Stimulated activated CD8-positive, alpha-beta memory T cell treated with anti-CD3 and anti-CD28 coated beads, Interleukin-15, amount 100 ng/mL, for 24 hours (primary cell): ENCODE measurements around the gene C1orf52.
A peak's percentile ranks its signal among the peaks of the same experiment; 100 is the strongest.

Experiments used
- DNase-seq: peaks from one replicate; pipeline ENCODE4 v3.0.0-alpha.2; 2020; ENCODE audit warnings: low read depth

The C1orf52 gene

DNA sequence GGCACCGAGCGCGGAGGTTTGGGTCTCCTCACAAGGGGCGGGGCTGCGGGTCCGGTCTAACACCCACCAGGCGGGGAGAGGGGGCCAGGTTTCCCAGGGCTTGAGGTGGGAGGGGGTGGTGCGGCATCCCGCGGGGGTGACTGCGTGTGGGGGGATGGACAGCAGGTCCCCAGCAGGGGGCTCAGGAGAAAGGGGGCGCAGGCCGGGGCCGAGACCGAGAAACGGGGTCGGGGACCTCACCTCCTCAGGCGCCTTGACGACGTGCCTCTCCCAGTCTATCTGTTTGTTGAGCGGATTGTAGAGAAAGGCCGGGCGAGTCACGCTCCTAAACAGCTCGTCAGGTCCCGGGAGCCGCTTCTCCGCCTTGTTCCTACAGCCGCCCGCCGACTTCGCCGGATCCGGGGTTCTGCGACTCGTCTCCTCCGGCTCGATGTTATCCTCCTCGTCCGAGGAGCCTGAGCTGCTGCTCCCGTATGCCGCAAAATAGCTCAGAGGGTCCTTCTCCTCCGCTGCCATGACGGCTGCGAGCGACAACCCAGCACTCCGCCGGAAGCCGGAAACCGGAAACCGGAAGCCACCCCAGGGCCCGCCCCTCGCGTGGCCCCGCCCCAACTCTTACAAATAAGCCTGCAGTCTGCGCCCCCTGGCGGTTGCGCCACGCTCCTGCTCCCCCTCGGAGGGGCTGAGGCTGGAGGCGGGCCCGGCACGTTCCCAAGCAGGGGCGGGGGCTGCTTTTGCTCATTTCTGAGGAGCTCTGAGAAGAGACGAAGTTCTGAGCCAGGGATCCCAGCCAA is at the start of gene C1orf52:
TSS of gene C1orf52 (minus strand) at position 545 of the 794 bp plus-strand sequence. CDS start at position 516, 29 bp downstream.
- DNase-seq: peak; percentile 99

DNA sequence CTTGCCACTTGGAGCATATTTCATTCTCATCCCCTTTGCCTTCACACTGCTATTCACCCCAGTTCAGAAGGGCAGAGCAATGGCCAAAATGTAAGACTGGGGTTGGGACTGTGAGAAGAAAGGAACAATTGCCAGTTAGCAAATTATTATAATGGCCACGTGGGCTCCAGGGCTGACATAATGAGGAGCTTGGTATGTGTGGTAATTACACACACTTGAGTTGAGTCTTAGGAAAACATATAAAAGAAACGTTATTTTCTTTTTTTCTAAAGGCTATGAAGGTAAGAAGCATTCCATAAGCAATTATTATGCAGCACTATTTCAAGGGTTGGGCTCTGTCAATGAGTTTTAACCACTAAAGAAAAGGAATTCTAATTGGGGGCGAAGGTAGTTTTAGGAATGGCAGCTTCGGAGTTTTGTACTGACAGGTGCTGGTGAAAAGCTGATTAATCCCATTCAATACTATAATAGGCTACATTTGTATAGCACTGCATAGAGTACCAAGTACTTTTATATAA is 49.4 kb upstream of the C1orf52 start:
- no peak for DNase-seq

DNA sequence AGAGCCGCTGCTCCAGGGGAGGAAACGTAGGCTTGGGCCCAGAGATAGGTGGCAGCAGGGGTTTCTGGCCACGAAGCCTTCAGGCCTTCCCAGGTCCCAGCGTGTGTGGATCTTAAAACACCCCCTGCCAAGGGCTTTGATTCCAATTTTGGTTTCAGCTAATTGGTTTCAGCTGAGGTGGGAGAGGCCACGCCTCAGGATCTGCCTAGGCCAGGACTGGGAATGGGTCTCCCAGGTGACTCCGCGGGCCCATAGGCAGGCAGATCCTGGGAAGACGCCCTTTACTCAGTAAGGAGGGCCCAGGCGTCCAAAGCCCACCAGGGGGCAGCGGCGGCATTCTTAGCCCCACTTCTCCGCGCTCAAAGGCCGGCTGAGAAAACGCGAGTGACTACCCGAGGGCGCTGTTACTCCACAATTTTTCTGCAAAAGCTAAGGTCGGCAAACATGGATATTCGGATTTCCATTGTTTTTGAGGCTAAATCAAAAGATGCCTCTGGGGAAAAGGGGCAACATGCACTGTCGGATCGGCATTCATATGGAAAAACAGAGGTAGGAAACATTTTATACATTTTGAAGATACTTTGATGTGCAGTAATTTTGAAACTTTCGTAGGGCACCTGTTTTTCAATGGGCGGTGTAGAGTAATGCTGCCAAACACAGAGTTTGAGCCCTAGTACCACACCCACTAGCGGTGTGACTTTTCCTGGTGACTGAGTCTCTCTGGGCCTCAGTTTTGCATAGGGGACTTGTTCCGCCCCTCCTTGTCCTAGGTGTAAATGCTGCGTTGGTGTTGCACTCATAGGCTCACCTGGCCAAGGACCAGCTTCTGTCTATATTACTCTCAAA is 48.7 kb upstream of the C1orf52 start:
- DNase-seq: peak; percentile 29

DNA sequence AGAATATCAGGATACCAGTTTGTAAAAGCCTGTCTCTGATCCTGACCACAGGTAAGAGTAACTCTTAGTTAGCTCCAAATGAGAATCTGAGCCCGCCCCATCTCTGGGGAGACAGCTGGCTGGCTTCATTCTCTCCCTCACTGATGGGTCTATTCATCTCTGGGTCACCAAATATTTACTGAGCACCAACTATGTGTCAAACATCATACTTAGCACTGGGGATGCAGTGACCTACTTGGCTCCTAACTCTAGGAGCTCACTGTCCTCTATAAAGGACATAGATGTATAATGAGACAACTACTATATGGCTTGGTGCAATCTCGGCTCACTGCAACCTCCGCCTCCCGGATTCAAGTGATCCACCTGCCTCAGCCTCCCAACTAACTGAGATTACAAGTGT is 46.8 kb upstream of the C1orf52 start:
- no peak for DNase-seq

DNA sequence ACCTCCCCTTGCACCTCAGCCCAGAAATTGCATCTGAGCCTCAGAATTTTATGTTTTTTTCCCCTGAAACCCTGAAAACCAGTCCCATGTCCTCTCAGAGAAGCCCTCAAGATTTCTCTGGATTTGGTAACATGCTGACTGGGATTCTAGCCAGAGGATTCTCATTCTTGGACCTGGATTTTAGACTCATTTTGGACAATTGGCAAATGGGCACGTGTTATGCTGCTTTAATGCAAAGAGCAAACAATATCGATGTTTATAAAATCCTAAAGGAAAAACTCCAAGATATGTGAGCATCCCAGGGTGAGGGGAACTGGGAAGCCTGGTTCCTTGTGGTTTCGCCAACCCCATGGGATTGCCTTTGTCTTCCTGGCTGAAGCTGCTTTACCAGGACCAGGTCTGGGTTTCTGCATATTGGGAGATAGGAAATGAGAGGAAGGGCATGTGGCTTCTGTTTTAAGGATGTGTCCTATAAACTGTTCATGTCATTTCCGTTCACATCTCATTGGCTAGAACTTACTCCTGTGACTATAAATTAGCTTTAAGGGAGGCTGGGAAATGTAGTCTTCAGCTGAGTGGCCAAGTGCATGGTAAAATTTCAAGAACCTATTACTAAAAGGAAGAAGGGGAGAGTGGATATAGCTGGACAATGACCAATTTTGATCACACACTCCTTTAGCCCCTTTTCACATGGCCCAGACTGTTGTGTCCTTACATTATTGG is 44.1 kb upstream of the C1orf52 start:
- no peak for DNase-seq

DNA sequence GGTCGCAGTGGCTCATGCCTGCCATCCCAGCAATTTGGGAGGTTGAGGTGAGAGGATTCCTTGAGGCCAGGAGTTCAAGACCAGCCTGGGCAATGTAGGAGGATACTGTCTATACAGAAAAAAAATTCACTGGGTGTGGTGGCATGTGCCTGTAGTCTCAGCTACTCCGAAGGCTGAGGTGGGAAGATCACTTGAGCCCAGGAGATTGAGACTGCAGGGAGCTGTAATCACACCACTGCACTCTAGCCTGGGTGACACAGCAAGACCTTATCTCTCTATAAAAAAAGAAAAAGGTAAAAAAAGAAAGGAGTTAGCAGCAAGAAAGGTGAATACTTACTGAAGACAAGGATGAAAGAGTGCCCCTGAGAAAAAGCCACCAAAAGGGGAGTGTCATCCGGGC is 40.7 kb upstream of the C1orf52 start:
- DNase-seq: no peak

DNA sequence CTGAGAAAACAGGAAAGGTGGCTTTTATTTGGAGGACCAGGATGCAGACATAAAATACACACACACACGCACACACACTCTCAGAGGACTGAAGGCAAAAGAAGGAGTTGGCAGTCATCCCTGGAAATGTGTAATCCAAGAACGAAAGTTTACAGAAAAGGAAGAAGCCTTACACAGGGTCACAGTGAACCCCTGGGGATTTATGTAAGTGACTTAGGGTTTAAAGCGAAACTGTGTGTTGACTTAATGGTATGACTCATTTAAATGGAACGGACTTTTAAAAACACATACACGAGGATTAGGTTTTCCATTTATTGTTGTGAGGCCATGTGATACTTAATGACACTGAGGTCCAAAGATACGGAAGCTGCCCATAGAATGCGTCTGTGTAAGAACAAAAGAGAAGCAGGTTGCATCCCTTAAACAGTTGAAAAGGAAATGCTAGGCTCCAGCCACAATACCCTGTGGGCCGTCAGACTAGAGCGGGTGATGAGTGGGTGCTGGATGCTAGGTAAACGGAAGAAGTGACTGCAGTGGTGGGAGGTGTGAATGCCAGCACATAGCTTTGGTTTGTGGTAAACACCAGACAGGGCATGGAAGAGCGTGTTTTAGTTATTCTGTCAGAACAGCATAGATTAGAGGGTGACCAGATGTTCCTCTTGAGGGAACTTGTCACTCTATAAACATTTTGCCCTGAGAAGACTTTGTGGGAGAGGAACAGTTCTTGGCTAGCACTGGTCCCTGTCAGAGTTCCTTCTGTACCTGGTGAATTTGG is 38.6 kb upstream of the C1orf52 start:
- DNase-seq: peak; percentile 28

DNA sequence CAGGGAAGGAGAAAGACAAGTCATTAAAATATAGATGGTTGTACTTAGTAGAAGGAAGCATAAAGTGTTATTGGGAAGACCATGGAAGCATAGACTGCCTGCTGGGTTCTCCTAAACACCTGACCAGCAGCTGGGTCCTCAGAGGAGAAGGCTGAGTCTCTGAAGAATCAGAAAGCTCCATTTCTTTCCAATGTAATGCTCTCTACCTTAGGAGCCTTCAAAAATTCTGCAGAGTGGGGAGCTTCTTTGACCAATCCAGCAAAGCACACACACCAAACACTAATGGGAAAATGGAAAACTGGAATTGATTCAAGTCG is 38.0 kb upstream of the C1orf52 start:
- no peak for DNase-seq

DNA sequence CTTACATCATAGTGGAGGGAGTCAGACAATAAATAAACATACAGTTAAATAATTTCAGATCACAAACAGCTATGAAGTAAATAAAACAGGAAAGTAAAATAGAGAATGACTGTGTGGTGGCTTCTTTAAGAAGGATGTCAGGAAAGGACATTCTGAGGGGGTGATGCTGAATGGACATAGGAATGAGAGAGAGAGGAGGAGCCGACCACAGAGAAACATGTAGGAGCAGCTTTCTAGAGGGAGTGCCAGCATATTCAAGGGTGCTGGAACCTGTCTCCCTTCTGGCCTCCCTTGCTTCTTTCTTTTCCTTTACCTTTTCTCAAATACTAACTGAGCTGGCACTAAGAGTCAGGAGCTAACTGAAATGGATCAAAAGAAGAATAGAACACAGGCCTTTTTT is 37.5 kb upstream of the C1orf52 start:
- no peak for DNase-seq

DNA sequence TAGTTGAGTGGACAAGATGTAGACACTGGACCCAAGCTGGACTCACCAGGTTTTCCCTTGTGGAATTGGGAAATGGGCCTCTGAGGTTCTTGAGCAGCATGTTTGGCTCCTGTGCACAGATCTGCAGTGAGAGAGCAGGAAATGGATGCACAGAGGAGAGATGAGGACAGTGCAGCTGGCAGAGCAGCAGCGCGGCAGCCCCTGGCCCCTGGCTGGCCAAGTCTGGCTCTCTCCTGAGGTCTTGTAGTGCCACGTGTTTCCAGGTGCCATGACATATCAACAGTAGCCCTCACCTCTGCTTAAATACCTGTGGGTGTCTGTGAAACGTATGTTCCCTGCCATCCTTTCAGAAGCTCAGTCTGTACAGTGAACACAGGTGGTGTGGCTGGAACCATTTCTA is 36.2 kb upstream of the C1orf52 start:
- DNase-seq: no peak

DNA sequence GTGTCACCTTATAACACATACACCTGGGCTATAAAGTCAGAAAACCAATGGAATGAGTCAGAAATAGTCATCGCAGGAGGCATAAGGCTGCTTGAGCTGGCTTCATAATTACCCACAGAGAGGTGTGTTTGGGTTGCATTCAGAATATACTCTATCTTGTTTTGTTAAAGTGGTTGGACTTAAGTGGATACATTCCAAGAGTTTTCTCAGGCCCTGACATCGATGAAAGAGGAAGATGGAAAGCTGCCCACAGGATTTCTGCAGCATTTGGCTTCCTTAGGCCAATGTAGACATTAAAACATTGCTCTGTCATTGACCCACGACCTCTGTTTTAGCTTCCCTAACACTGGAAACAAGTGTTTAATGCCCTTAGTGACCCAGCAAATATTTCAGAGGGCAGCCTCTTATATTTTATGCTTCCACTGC is 35.6 kb upstream of the C1orf52 start:
- no peak for DNase-seq

DNA sequence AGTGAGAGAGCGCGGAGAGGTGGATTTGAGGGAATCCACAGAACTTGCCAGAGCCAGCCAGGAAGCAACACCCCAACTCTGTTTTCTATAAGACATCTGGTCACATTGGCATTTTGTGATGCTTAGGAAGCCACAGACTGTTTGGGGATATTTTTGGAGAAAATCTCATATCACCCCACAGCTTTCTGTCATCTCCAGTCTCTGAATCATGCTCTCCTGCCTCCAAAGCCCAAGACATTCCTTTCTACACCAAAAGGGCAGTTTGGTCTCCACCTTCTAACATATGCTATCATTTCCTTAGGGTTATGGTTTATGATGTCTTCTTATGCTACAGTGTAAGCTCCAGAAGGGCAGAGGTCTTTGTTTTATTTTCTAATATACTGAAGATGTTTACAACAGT is 31.4 kb upstream of the C1orf52 start:
- DNase-seq: no peak

DNA sequence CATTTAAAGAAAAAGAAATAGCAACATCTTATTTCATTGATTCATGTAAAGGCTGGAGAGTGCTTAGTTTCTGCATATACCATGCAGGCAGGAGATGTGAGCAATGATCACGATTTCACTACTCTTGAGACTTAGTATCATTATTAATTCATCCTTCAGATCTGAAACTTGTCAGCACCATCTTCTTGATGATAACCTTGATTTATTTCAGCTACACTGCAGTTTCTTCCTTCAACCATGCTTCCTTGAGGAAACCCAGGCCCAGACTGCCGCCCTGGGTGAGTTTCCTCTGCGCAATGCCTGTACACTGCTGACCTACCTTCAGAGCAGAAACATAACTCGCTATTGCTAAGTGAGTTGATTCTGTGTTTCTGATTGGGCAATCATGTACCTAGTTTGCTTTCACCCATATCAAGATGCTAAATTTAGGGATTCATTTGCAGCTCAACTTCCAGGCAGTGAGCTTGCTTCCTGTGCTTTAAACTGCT is 30.4 kb upstream of the C1orf52 start:
- no peak for DNase-seq

DNA sequence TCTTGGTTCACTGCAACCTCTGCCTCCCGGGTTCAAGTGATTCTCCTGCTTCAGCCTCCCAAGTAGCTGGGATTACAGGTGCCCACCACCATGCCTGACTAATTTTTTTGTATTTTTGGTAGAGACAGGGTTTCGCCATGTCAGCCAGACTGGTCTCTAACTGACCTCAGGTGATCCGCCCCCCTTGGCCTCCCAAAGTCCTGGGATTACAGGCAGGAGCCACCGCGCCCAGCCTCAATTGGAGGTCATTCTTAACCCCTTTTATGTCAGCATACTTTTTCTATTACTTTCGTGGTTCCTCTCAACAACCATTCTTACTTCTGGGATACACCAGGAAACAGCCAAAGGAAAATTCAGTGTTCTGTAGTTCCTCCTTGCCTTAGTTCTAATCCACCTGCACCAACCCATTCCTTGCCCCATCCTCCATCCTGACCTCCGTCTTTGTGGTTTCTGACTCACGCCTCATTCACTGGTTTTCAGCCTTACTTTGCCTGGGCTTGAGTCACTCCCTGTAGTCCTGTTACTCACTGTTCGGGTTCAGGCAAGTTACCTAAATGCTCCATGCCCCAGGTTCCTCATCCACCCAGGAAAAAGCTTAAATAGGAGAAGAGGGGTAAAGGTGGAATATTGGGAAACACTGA is 29.9 kb upstream of the C1orf52 start:
- DNase-seq: no peak

DNA sequence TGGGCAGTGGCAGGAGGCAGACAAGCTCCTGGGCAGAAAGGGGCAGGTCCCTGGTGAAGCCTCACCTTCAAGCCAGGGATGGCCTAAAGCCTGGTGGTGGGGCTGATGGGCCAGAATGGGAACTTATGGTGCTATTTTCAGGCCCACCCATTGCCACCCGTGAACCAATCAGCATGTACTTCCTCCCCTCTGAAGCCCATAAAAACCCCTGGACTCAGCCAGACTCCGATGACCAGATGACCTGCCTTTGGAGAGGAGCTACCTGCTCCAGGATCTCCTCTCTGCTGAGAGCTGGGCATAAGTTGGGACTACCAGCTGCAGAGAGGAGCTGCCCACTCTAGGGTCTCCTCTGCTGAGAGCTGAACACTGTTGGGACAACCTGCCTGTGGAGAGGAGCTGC is 24.7 kb upstream of the C1orf52 start:
- DNase-seq: no peak

DNA sequence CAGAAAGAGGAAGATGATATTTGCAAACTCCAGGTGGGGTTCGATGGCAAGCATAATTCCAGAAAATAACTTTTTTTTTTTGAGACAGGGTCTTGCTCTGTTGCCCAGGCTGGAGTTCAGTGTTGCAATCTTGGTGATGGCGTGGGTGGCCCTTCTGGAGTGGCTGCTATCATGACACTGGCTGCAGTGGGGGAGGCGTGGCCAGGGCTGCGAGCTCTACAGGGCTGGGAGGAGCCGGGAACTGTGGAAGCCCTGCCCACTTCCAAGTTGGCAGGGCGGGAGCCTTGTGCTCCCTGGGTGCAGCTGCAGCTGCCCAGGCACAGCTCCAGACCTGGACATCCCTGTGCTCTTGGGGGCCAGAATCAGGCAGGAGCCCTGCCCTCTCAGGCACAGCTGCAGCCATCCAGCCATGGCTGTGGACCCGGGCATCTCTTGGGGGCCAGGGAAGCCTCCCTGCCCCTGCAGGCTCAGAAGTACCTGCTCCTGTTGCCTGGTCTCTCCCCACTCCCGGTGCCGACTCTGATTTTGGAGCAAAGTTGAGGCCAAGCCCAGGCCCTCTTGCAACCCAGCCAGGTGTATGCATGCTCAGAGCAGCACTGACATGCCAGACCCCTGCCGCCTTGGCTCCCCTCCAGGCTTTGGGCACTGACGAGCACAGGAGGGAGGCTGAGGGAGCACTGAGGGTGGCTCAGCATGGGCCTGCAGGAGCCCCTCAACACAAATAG is 24.2 kb upstream of the C1orf52 start:
- DNase-seq: no peak

DNA sequence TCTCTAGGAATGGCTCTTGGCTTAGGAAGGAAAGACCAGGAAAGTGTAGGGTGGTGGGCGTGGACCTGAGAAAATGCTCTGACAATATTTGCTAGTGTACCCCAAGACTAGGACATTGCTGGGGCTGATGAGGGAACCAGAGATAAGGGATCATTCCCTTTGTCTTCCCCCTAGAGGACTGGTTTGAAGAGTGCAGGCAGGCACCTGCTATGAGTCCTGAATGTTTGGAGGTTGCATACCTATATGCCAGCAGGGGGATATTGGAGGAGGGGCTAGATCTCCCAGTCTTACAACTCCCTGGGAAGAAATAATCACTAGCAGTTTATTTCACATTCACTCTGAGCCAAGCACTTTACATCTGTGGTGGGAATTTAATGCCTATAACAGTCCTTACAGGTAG is 23.0 kb upstream of the C1orf52 start:
- DNase-seq: no peak

DNA sequence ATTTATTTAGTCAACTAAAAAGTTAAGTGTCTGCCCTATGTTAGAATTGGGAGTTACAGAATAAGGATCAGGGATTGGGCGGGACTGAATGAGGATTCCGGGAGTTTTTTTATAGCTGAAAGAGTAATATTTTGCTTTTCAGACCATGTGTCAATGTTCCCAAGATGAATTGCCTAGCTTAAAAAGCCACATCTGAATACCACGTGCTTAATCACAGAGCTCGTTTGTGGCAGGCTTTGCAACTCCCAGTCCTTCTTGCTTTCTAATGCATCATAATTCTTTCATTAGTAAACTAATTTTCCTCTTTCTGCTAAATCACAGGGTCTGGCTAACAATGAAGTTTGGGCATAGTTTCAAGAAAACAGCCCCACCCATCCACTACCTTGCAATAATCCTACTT is 21.2 kb upstream of the C1orf52 start:
- no peak for DNase-seq

DNA sequence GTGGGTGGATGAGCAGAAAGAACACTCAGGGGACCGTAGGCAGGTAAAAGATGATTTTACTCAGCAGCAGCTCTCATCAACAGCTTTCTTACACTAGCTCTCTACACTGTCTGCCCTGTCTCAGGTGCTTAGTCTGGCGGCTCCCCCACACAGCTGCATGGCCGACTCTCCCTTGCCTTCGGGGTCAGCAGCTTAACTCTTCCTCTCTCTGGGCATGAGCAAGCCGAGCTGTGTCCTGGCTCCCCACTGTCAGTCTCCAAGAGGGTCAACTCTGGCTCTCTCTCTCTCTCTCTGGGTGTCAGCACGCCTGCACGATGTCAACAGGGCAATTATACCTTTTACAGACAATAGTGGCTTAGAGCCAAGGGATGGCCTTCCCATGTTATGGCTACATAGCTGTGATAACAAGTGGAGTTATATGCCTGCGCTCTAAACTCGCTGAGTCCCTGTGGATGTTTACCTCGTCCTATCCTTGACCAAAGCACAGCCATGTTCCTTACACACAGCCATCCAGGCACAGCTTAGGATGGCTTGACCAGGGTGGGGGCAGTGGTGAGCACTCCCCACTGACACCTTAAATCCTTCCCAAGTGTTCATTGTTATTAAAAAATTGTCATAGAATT is 20.1 kb upstream of the C1orf52 start:
- no peak for DNase-seq

DNA sequence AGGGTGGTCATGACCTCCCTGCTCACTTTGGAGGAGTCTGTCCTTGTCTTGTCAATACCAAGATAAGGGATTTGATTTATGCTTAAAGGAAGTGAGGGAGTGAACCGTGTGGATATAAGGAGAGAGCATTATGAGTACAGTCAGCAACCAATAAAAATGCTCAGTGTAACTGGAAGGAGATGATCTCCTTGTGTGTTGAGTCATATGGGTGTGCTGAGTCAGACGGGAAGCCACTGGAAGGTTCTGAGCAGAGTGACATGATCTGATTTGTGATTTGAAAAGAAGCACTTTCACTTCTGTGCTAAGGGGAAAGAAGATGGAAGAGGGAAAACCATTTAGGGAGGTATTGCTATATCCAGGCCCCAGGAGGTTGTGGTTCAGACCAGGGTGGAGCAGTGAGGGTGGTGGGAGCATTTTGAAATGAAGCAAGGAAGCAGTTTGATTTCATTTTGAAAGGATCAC is 19.4 kb upstream of the C1orf52 start:
- DNase-seq: no peak
